Hematopoietic multipotent progenitor cell treated with erythropoietin and hydrocortisone succinate and interleukin-3 and kit ligand, for 15 days (in vitro differentiated cells): ENCODE measurements around the gene OMA1.
"Not testable (repeated sequence)": the region's sequence is repeated elsewhere in the genome, so short reads cannot be mapped to it uniquely, and the experiment has no call there.

Experiments used
- DNase-seq: peaks from one replicate; pipeline ENCODE4 v3.0.0-alpha.2; 2015; ENCODE audit warnings: low spot score

OMA1 gene

GRCh38 chr1:58546520-58547308 lies at the start of gene OMA1:
TSS of gene OMA1 (minus strand) at chr1:58546726. CDS start at chr1:58539294, 7,432 bp downstream.
- DNase-seq: peak; percentile 97

- DNase-seq: no peak
These were observed 48.0 kb upstream of the OMA1 start for GRCh38 chr1:58594546-58594945.

GRCh38 chr1:58592522-58593134 lies 46.1 kb upstream of the OMA1 start:
- no peak for DNase-seq

- no peak for DNase-seq
These were observed 45.3 kb upstream of the OMA1 start for GRCh38 chr1:58591806-58592205.

- no peak for DNase-seq
These were observed 43.5 kb upstream of the OMA1 start for GRCh38 chr1:58590019-58590418.

GRCh38 chr1:58588396-58588795 lies 41.9 kb upstream of the OMA1 start:
- DNase-seq: no peak

DNA sequence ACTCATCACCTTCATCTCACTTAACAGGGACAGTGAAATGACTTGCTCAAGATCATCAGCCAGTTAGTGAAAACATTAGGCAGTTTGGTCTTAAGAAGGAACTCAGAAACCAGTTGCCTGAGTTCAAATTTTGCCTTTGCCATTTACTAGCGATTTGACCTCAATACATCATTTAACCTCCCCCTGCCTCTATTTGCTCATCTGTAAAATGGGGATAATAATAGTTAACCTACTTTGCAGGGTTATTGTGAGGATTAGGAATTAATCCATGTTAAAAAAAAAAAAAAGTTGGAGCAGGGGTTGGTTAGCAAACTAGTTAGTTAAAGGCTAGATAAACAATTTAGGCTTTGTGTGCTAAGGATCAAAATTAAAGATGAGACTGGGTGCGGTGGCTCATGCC lies 41.1 kb upstream of the OMA1 start:
- DNase-seq: no peak

DNA sequence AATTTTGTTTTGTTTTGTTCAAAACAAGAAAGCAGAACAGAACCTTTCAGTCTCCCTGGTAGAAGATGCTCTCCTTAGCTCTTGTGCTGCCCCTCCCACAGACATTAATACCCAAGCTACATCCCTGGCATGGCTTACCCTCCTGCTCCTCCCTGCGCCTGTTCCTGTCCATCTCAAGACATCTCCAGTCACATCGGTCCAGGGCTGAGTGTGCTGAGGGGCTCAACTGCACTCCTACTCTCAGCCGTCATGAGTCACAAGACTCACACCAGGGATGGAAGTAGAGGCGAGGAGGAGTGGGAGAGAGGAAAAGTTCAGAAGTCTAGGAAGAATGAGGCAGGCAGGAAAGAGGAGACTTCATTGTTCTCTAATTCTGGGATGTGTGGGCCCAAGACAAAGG lies 39.7 kb upstream of the OMA1 start:
- no peak for DNase-seq

DNA sequence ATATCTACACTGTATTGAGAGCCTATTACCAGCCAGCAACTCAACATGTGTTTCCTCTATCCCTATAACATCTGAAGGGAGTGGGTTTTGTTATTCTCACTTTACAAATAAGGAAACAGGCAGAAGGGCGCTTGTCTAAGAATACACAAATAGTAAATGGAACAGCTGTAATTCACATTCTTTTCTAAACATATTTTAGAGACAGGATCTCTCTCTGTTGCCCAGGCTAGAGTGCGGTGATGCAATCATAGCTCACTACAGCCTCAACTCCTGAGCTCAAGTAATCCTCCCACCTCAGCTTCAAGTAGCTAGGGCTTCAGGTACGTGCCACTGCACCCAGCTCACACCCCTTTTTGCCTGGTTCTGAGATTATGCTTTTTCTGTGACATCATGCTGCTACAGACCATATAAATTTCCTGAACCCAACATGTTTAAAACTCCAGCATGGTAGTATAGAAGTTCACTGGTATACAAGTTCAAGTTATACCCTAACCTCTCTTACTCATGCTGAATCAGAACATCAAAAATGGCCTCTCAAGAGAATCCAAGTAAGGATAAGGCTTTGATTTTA lies 39.1 kb upstream of the OMA1 start:
- DNase-seq: no peak

GRCh38 chr1:58585166-58585565 lies 38.6 kb upstream of the OMA1 start:
- DNase-seq: no peak

- no peak for DNase-seq
These were observed 37.8 kb upstream of the OMA1 start for GRCh38 chr1:58584082-58584895.

DNA sequence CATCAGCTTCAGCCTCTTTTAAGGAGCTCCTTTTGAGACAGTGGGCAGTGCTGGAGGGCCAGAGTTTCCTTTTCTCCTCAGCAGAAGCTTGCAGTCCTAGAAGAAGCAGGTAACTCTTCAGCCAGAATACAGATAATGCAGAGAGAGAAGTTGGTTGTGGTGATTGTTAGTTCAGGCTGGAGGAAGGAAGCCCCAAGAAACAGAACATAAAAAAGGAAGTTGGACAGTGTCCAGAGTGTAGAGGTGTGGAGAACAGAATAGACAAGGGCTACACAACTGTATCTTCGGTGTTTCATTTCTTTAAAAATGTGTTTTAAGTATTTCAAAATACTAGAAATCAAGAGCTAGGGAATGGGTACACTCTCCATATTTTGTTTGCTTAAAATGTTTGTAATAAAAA lies 37.0 kb upstream of the OMA1 start:
- no peak for DNase-seq

GRCh38 chr1:58582143-58582542 lies 35.6 kb upstream of the OMA1 start:
- DNase-seq: not testable (repeated sequence)

DNA sequence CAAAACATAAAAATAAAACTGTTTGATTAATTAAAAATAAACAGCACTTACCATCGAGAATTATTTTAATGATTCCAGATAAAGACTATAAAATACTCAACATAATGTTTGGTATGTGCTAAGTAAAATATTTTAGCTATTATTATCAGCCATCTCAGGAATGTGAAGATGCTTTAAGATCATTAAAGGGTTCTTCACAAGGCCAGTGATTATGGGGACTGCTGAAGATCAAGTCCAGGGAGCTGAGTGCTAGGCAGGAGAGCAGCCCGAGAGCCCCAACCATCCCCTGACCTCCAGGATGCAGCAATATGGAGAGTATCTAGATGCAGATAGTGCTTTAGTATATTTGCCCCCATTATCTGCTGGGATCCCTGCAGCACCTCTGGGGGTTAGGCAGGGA lies 35.1 kb upstream of the OMA1 start:
- no peak for DNase-seq

GRCh38 chr1:58580186-58580585 lies 33.7 kb upstream of the OMA1 start:
- no peak for DNase-seq

- no peak for DNase-seq
These were observed 31.1 kb upstream of the OMA1 start for GRCh38 chr1:58577654-58578030.

DNA sequence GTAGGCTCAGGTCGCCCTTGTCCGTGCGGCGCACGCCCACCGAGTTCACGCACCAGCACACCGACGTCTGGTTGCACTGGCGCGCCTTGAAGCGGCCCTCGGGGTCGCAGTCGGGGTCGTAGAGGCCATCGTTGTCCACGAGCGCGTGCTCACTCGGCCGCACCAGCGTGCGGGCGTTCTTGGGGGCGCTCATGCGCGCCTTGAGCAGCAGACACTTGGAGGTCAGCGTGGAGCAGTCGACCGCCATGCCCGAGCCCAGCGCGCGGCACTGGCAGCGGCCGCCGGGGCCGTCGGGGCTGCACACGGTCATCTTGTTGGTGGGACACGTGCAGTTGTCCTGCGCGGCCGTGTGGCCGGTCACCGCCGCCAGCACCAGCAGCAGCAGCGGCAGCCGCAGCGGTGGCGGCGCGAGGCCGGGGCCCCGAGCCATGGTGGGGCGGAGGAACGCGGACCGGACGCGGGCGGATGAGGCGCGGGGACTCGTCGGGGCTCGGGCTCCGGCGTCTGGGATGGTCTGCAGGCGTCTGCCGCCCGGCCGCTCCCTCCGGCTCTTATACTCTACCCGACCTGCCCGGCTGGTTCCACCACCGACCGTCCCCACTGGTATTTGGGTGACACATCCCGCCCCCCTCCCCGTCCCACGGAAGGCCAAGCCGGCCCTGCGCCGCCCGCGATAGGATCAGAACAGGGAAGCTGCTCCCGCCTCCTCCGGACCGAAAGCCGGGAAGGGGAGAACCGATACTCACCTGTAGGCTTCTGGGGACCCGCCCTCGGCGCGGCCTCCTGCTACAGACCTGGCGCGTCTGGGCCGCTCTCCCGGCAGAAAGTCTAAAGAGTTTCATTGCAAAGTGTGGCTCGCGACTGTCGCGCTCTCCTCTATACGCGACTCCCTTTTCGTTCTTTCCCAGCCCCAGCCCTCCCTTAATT lies 30.5 kb upstream of the OMA1 start, which contains the start of gene TACSTD2:
TACSTD2 (minus strand) TSS at position 526 of the 927 bp plus-strand sequence; CDS start at position 430, 96 bp downstream.
- no peak for DNase-seq

DNA sequence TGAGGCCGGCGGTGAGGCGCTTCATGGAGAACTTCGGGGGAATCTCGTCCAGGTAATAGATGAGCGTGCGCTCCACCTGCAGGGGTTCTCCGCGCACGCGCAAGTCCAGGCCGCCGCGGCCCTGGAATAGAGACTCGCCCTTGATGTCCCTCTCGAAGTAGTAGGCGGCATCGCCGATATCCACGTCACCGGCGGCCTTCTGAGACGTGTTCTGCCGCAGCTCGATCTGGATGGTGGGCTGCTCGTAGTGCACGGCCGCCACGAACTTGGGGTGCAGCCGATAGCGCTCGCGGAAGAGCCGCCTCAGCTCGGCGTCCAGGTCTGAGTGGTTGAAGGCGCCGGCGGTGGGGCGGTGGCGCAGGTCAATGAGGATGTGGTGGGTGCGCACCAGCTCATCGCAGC lies 29.8 kb upstream of the OMA1 start:
- no peak for DNase-seq

- no peak for DNase-seq
These were observed 29.2 kb upstream of the OMA1 start for GRCh38 chr1:58575551-58576324.

DNA sequence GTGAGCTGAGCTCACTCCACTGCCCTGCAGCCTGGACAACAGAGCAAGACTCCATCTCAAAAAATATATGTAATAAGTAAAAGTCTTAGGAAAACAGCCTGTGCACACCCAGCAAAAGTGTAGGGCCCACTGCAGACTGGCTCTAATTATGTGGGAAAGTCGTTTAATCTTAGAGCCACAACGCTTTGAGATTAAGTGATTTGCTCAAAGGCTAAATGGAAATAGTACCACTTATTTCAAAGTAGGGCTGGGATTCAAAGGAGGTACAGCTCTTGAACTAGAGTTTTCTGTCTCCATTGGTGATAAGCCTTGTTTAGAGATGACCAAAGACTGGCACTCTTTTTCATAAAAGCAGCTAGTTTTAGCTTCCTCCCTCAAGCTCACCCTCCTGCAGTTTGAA lies 28.3 kb upstream of the OMA1 start:
- no peak for DNase-seq
